SHP77 (cell line): Measurements from ENCODE around the gene RNF208.
A peak's percentile ranks its signal among the peaks of the same experiment; 100 is the strongest.

Source experiments
- DNase-seq, 2 experiments: peaks; one replicate each; lab custom pipeline; 2025; lab: John Stamatoyannopoulos, UW

RNF208 gene

GRCh38 chr9:137175345-137175961 lies 46.6 kb downstream of the RNF208 start:
- no peak for DNase-seq

- no peak for DNase-seq
Observed at GRCh38 chr9:137174722-137175293, 47.2 kb downstream of the RNF208 start.

GRCh38 chr9:137173796-137174664 lies 48.0 kb downstream of the RNF208 start:
- no peak for DNase-seq

GRCh38 chr9:137172901-137173795 lies 48.9 kb downstream of the RNF208 start:
- peak; percentile 57 to 84 for DNase-seq

- DNase-seq: no peak
Observed at GRCh38 chr9:137171149-137171900, 50.7 kb downstream of the RNF208 start.

GRCh38 chr9:137170486-137171148 lies 51.4 kb downstream of the RNF208 start:
- no peak for DNase-seq
